ENCODE measurements around the gene FN3K.

DNA sequence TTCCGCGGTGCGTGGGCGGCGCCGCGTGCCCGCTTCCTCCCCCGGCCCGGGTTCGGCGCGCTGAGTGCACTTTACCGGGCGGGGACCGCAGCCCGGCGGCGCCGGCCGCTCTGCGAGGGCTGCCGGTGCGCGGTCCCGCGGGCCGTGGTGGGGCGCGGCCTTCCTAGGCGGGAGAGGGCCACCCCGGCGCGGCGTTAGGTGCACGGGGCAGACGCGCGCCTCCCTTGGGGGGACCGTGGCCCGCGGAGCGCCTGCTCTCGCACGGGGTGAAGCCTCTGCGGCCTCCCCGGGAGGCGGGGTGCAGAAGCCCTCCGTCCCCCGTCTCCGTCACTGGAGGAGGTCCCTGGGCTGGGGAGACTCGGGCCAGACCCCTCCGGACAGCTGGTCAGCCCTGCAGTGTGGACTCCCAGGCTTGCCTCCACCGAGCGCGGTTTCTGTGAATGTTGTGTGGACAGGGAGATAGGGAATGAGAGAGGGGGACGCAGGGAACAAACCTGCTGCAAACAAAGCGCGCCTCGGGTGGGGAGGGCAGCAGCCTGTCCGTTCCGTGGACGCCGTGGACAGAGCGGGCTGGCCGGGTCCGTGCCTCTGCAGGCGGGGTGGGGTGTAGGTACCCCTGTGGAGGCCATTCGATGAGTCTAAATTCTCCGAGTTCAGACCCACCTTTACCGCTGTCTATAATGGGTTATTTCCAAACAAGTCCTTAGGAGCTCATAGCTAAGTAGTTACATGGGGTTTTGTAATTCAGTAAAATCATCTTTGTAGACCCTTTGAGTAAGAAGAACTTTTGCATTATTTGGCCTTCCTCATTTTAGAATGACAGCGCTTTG is 17.2 kb downstream of the FN3K start:
- no peak for TF ChIP-seq ZNF324 (tag by site-specific recombination; IDR thresholded peaks at IDR 0.05)
- TF ChIP-seq ZNF843 (tag by site-specific recombination; IDR thresholded peaks at IDR 0.05), result no peak
- TF ChIP-seq, protein P1, sequence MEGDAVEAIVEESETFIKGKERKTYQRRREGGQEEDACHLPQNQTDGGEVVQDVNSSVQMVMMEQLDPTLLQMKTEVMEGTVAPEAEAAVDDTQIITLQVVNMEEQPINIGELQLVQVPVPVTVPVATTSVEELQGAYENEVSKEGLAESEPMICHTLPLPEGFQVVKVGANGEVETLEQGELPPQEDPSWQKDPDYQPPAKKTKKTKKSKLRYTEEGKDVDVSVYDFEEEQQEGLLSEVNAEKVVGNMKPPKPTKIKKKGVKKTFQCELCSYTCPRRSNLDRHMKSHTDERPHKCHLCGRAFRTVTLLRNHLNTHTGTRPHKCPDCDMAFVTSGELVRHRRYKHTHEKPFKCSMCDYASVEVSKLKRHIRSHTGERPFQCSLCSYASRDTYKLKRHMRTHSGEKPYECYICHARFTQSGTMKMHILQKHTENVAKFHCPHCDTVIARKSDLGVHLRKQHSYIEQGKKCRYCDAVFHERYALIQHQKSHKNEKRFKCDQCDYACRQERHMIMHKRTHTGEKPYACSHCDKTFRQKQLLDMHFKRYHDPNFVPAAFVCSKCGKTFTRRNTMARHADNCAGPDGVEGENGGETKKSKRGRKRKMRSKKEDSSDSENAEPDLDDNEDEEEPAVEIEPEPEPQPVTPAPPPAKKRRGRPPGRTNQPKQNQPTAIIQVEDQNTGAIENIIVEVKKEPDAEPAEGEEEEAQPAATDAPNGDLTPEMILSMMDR (tag by site-specific recombination; IDR thresholded peaks at IDR 0.05), result no peak
- TF ChIP-seq, protein P2, sequence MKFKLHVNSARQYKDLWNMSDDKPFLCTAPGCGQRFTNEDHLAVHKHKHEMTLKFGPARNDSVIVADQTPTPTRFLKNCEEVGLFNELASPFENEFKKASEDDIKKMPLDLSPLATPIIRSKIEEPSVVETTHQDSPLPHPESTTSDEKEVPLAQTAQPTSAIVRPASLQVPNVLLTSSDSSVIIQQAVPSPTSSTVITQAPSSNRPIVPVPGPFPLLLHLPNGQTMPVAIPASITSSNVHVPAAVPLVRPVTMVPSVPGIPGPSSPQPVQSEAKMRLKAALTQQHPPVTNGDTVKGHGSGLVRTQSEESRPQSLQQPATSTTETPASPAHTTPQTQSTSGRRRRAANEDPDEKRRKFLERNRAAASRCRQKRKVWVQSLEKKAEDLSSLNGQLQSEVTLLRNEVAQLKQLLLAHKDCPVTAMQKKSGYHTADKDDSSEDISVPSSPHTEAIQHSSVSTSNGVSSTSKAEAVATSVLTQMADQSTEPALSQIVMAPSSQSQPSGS (tag by site-specific recombination; IDR thresholded peaks at IDR 0.05; ENCODE audit: low read depth), result no peak
- TF ChIP-seq YY1 (tag by site-specific recombination; IDR thresholded peaks at IDR 0.05), result no peak
- TF ChIP-seq ZNF768 (tag by site-specific recombination; IDR thresholded peaks at IDR 0.05), result no peak
- TF ChIP-seq KLF16 (tag by site-specific recombination; IDR thresholded peaks at IDR 0.05), result no peak
- TF ChIP-seq ZNF510 (tag by site-specific recombination; IDR thresholded peaks at IDR 0.05; ENCODE audit: insufficient replicate concordance), result no peak
- no peak for TF ChIP-seq ZNF274 (IDR thresholded peaks at IDR 0.05; ENCODE audit: low read length)
- no peak for TF ChIP-seq ZNF274 (tag by site-specific recombination; IDR thresholded peaks at IDR 0.05; ENCODE audit: borderline replicate concordance)
- no peak; the same call in 1 of the 2 replicates for TF ChIP-seq MEIS1 (CRISPR knock-in tag; IDR thresholded peaks at IDR 0.05; ENCODE audit: borderline replicate concordance)
- TF ChIP-seq ZNF629 (tag by site-specific recombination; IDR thresholded peaks at IDR 0.05), result no peak
- TF ChIP-seq, protein P3, sequence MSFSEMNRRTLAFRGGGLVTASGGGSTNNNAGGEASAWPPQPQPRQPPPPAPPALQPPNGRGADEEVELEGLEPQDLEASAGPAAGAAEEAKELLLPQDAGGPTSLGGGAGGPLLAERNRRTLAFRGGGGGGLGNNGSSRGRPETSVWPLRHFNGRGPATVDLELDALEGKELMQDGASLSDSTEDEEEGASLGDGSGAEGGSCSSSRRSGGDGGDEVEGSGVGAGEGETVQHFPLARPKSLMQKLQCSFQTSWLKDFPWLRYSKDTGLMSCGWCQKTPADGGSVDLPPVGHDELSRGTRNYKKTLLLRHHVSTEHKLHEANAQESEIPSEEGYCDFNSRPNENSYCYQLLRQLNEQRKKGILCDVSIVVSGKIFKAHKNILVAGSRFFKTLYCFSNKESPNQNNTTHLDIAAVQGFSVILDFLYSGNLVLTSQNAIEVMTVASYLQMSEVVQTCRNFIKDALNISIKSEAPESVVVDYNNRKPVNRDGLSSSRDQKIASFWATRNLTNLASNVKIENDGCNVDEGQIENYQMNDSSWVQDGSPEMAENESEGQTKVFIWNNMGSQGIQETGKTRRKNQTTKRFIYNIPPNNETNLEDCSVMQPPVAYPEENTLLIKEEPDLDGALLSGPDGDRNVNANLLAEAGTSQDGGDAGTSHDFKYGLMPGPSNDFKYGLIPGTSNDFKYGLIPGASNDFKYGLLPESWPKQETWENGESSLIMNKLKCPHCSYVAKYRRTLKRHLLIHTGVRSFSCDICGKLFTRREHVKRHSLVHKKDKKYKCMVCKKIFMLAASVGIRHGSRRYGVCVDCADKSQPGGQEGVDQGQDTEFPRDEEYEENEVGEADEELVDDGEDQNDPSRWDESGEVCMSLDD (tag by site-specific recombination; IDR thresholded peaks at IDR 0.05), result no peak

Measured in HEK293 (cell line).